Adrenal gland (tissue), 5 donors: ENCODE measurements around the gene HMGN3.

ENCODE experiments used
- CTCF ChIP-seq, 6 experiments: fragments of 450-650 bp in 4 of 6; fragments of 200-600 bp in 2 of 6; sonication (generic) in 1 of 6; IDR thresholded peaks; 1 replicate in 5 of 6; 2 replicates in 1 of 6; pipeline versions ENCODE4 v1.5.1 to v1.8.0; 2016 to 2021; ENCODE audit warnings: antibody characterized with exemption in 6 of 6, mild to moderate bottlenecking in 2 of 6, moderate library complexity in 1 of 6
- POLR2A ChIP-seq, 2 donors: fragments of 450-650 bp; IDR thresholded peaks; one replicate each; pipeline ENCODE4 v1.6.1; 2017; ENCODE audit warnings: antibody characterized with exemption in 2 of 2, mild to moderate bottlenecking in 2 of 2, moderate library complexity in 1 of 2
- donor health status: DM: no; HTN: no; CAD: no.

DNA sequence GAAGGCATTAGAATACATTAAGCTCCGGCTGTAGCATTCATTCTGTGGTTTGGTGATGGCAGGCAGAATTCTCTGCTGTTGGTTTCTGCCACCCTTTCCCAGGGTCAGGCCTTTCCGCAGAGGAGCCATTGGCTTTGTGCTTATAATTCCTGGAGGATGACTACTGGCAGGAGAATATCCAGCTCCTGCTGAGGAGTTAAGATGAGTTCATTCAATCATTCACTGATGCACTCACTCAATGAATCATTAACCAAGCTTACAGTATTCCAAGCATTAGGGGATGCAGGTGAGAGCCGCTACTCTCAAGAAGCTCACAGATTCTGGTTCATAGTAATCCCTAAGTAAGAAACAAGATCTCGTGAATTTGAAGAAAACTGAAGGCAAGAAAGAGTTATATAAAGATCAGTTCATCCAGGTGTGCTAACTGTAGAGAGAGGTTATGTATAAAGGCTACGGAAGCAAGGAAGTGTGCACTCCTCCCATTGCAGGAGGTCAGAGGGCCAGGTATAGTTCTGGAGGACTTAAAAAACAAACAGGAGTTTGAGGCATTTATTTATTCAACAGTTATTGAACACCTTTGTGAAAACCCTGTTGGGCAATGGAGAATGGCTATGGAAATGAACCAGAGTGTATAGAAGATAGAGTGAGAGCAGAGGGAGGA lies 75.5 kb downstream of the HMGN3 start:
- TF ChIP-seq CTCF (IDR thresholded peaks at IDR 0.05) (no peak), POLR2A (IDR thresholded peaks at IDR 0.05) (no peak)
